Measurements from ENCODE around the gene IFI27L1. TPM values are rescaled to one million over a fixed set of nuclear protein-coding genes. Genes with fewer than 3 reads are reported as not detected.

Gene IFI27L1
- total RNA-seq, 1 experiment from 2014 or later: 27.6 TPM

GRCh38 chr14:94129758-94130414 is 48.8 kb downstream of the IFI27L1 start:
- peak overlapping the region; percentile 86 for H3K27ac Mint-ChIP-seq
- POLR2A ChIA-PET: interaction anchor here (1.7 kb wide), 1 partner anchor 49 kb away, joined by 5 read pairs; the partner anchor contains the start of genes DDX24 and IFI27L1
- CTCF ChIA-PET: interaction anchor here (0.6 to 2.8 kb wide), 18 partner anchors 12 to 1190 kb away, joined by 3 to 15 read pairs (median 6); partner anchors contain the start of genes CLMN and IFI27
- peaks cover 11% of the 10 kb centered on the region for H3K4me1 Mint-ChIP-seq
- no peak for TF ChIP-seq AFF4 (CRISPR knock-in tag; IDR thresholded peaks at IDR 0.05; ENCODE audit: borderline replicate concordance)
- TF ChIP-seq OVOL2 (CRISPR knock-in tag; IDR thresholded peaks at IDR 0.05; ENCODE audit: borderline replicate concordance): no peak
- TF ChIP-seq USF1 (CRISPR knock-in tag; IDR thresholded peaks at IDR 0.05): no peak
- no peak for TF ChIP-seq HMGXB4 (CRISPR knock-in tag; IDR thresholded peaks at IDR 0.05)
- TF ChIP-seq, protein P1, sequence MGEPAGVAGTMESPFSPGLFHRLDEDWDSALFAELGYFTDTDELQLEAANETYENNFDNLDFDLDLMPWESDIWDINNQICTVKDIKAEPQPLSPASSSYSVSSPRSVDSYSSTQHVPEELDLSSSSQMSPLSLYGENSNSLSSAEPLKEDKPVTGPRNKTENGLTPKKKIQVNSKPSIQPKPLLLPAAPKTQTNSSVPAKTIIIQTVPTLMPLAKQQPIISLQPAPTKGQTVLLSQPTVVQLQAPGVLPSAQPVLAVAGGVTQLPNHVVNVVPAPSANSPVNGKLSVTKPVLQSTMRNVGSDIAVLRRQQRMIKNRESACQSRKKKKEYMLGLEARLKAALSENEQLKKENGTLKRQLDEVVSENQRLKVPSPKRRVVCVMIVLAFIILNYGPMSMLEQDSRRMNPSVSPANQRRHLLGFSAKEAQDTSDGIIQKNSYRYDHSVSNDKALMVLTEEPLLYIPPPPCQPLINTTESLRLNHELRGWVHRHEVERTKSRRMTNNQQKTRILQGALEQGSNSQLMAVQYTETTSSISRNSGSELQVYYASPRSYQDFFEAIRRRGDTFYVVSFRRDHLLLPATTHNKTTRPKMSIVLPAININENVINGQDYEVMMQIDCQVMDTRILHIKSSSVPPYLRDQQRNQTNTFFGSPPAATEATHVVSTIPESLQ (CRISPR knock-in tag; IDR thresholded peaks at IDR 0.05): no peak
- TF ChIP-seq IRF2 (CRISPR knock-in tag; IDR thresholded peaks at IDR 0.05; ENCODE audit: borderline replicate concordance, low read depth): no peak
- no peak for TF ChIP-seq SOX15 (CRISPR knock-in tag; IDR thresholded peaks at IDR 0.05)
- TF ChIP-seq SP1 (CRISPR knock-in tag; conservative IDR thresholded peaks at IDR 0.05): no peak
- TF ChIP-seq CREB1 (CRISPR knock-in tag; IDR thresholded peaks at IDR 0.05): no peak
- no peak for TF ChIP-seq EMX1 (CRISPR knock-in tag; IDR thresholded peaks at IDR 0.05)
- TF ChIP-seq, protein P2, sequence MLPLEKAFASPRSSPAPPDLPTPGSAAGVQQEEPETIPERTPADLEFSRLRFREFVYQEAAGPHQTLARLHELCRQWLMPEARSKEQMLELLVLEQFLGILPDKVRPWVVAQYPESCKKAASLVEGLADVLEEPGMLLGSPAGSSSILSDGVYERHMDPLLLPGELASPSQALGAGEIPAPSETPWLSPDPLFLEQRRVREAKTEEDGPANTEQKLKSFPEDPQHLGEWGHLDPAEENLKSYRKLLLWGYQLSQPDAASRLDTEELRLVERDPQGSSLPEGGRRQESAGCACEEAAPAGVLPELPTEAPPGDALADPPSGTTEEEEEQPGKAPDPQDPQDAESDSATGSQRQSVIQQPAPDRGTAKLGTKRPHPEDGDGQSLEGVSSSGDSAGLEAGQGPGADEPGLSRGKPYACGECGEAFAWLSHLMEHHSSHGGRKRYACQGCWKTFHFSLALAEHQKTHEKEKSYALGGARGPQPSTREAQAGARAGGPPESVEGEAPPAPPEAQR (CRISPR knock-in tag; IDR thresholded peaks at IDR 0.05): no peak
- no peak for TF ChIP-seq ZNF121 (CRISPR knock-in tag; IDR thresholded peaks at IDR 0.05)
- TF ChIP-seq ZNF232 (CRISPR knock-in tag; IDR thresholded peaks at IDR 0.05): no peak
- TF ChIP-seq, protein P3, sequence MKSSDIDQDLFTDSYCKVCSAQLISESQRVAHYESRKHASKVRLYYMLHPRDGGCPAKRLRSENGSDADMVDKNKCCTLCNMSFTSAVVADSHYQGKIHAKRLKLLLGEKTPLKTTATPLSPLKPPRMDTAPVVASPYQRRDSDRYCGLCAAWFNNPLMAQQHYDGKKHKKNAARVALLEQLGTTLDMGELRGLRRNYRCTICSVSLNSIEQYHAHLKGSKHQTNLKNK (CRISPR knock-in tag; IDR thresholded peaks at IDR 0.05): no peak
- TF ChIP-seq, protein P4, sequence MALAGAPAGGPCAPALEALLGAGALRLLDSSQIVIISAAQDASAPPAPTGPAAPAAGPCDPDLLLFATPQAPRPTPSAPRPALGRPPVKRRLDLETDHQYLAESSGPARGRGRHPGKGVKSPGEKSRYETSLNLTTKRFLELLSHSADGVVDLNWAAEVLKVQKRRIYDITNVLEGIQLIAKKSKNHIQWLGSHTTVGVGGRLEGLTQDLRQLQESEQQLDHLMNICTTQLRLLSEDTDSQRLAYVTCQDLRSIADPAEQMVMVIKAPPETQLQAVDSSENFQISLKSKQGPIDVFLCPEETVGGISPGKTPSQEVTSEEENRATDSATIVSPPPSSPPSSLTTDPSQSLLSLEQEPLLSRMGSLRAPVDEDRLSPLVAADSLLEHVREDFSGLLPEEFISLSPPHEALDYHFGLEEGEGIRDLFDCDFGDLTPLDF (CRISPR knock-in tag; IDR thresholded peaks at IDR 0.05): no peak
- TF ChIP-seq ZNF138 (CRISPR knock-in tag; conservative IDR thresholded peaks at IDR 0.05): no peak
- no peak for TF ChIP-seq NFYB (CRISPR knock-in tag; conservative IDR thresholded peaks at IDR 0.05; ENCODE audit: low read depth)
- DNase-seq (ENCODE audit: low spot score): no peak
- peak overlapping the region; percentile 75 for H3K4me3 Mint-ChIP-seq
- peaks cover 4% of the 10 kb centered on the region for H3K9me3 Mint-ChIP-seq
- H3K36me3 Mint-ChIP-seq: peaks cover under 1% of the 10 kb centered on the region
- peak; percentile 29; the same call in 1 of the 2 replicates for ATAC-seq
- peaks cover 9% of the 10 kb centered on the region for H3K27me3 Mint-ChIP-seq (ENCODE audit: low read depth)

Data from WTC11 (cell line).